Measurements from ENCODE around the gene SLC16A5. TPM values are rescaled to one million over a fixed set of nuclear protein-coding genes. Genes with fewer than 3 reads are reported as not detected.
"Not testable (repeated sequence)": the region's sequence is repeated elsewhere in the genome, so short reads cannot be mapped to it uniquely, and the experiment has no call there.

SLC16A5 gene
- total RNA-seq, 4 donors from 2014 or later = 59.1 to 93.3 (median 61.4) TPM

DNA sequence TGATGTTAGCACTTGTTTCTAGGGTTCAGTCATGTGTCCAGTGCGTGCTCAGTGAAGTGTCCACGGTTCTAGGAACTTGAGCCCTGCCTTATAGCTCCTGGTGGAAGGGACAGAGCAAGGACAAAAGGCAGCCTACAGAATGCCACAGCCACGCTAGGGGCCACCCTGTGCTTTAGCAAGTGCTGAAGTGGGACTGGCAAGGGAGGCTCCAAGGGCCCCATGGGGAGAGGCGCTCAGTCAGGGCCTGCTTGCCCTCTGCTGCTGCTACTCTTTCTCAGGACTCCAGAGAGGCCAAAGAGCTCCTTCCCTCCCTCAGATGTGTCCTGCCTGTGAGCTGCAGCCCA lies 37.0 kb downstream of the SLC16A5 start:
- 72% methylated on average over 3 of the region's 4 CpGs for WGBS
- no peak for TF ChIP-seq CTCF (IDR thresholded peaks at IDR 0.05)
- TF ChIP-seq POLR2A (IDR thresholded peaks at IDR 0.05) = no peak
- no peak for TF ChIP-seq EP300 (IDR thresholded peaks at IDR 0.05)
- TF ChIP-seq POLR2AphosphoS5 (IDR thresholded peaks at IDR 0.05) = no peak
- H3K36me3 ChIP-seq = peaks cover 12% of the 10 kb centered on the region

DNA sequence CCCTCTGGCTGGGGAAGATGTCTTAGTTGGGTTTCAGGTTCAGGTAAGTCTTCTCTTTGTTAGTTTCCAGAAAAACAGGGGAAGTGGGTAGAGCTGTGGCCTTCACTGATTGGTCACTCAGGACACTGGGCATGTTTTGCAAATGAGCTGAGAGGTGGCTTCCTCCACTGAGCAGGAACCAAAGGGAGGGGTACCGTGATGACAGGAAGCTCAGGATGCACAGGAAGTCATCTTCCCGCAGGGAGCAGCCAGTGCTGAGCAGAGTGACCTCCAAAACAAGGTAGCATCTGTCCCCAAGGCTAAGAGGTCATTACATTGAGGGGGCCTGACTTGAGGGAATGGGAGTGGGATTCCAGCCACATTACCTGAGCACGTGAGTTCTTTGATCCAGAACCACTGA lies 38.2 kb downstream of the SLC16A5 start:
- H3K4me3 ChIP-seq = no peak overlapping the region
- H3K9me3 ChIP-seq = no peaks in the 10 kb centered on the region
- WGBS = 62% methylated on average over 3 of the region's 3 CpGs
- peaks cover 33% of the 10 kb centered on the region for H3K4me1 ChIP-seq
- H3K27me3 ChIP-seq = no peaks in the 10 kb centered on the region
- TF ChIP-seq POLR2AphosphoS5 (IDR thresholded peaks at IDR 0.05) (no peak), POLR2A (IDR thresholded peaks at IDR 0.05) (no peak), EP300 (IDR thresholded peaks at IDR 0.05) (no peak), CTCF (IDR thresholded peaks at IDR 0.05) (no peak)
- H3K36me3 ChIP-seq = peaks cover 17% of the 10 kb centered on the region
- H3K27ac ChIP-seq = no peak overlapping the region
- DNase-seq (ENCODE audit: low spot score in 2 of 2) = no peak

More for the DNA sequence above, 37.0 kb downstream of the SLC16A5 start:
- DNase-seq (ENCODE audit: low spot score in 2 of 2) = no peak
- Histone ChIP-seq H3K4me1 (peaks cover 23% of the 10 kb centered on the region), H3K4me3 (no peak overlapping the region), H3K27me3 (no peaks in the 10 kb centered on the region), H3K27ac (peak overlapping the region; percentile 87), H3K9me3 (no peaks in the 10 kb centered on the region)

DNA sequence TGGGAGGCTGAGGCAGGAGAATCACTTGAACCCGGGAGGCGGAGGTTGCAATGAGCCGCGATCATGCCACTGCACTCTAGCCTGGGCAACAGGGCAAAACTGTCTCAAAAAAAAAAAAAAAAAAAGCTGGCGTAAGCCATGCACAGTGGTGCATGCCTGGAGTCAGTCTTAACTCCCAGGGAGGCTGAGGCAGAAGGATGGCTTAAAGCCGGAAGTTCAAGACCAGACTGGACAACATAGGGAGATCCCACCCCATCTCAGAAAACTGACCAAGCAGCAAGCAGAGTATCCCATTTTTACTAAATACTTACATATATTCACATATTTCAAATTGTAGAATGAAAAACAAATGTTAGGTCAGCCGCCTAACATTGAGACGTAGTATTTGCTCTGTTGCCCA lies 39.2 kb downstream of the SLC16A5 start:
- no peaks in the 10 kb centered on the region for H3K9me3 ChIP-seq
- H3K4me1 ChIP-seq = peaks cover 36% of the 10 kb centered on the region
- TF ChIP-seq CTCF (IDR thresholded peaks at IDR 0.05) (no peak), POLR2AphosphoS5 (IDR thresholded peaks at IDR 0.05) (no peak), POLR2A (IDR thresholded peaks at IDR 0.05) (no peak), EP300 (IDR thresholded peaks at IDR 0.05) (no peak)
- DNase-seq (ENCODE audit: low spot score in 2 of 2) = no peak
- H3K36me3 ChIP-seq = peaks cover 17% of the 10 kb centered on the region
- no peak overlapping the region for H3K27ac ChIP-seq
- H3K27me3 ChIP-seq = no peaks in the 10 kb centered on the region
- 85% methylated on average over 8 of the region's 8 CpGs for WGBS
- H3K4me3 ChIP-seq = no peak overlapping the region

- H3K27me3 ChIP-seq; H3K27ac ChIP-seq; H3K4me3 ChIP-seq; H3K9me3 ChIP-seq; DNase-seq (ENCODE audit: low spot score in 2 of 2): not testable (repeated sequence)
- peaks cover 41% of the 10 kb centered on the region for H3K4me1 ChIP-seq
- WGBS = 83% methylated on average over 5 of the region's 5 CpGs
- H3K36me3 ChIP-seq = peaks cover 17% of the 10 kb centered on the region
Measured at GRCh38 chr17:75127936-75128335, 40.2 kb downstream of the SLC16A5 start.

GRCh38 chr17:75128694-75129505 lies 41.1 kb downstream of the SLC16A5 start:
- TF ChIP-seq EP300 (IDR thresholded peaks at IDR 0.05) = no peak
- no peak for TF ChIP-seq POLR2A (IDR thresholded peaks at IDR 0.05)
- no peak for TF ChIP-seq POLR2AphosphoS5 (IDR thresholded peaks at IDR 0.05)
- TF ChIP-seq CTCF (IDR thresholded peaks at IDR 0.05) = no peak
- no peak overlapping the region for H3K27ac ChIP-seq
- no peak overlapping the region for H3K4me3 ChIP-seq
- no peaks in the 10 kb centered on the region for H3K9me3 ChIP-seq
- no peak for DNase-seq (ENCODE audit: low spot score in 2 of 2)
- H3K4me1 ChIP-seq = peaks cover 39% of the 10 kb centered on the region
- peaks cover 17% of the 10 kb centered on the region for H3K36me3 ChIP-seq
- 88% methylated on average over 6 of the region's 33 CpGs for WGBS
- H3K27me3 ChIP-seq = no peaks in the 10 kb centered on the region
